Body of pancreas (tissue), 4 donors: Measurements from ENCODE around the gene CALHM4. TPM values are rescaled to one million over a fixed set of nuclear protein-coding genes. Genes with fewer than 3 reads are reported as not detected.

ENCODE experiments used
- ATAC-seq: fragments of 150-250 bp; one replicate; pipeline ENCODE4 v1.9.1; 2016
- DNase-seq, 4 donors: peaks; one replicate each; pipeline ENCODE4 v3.0.0-alpha.2; 2019
- H3K27ac ChIP-seq, 4 donors: fragments of 200-600 bp; sonication (generic); 1 replicate in 3 of 4; 2 replicates in 1 of 4; pipeline versions ENCODE4 v1.5.1 to v1.6.1; 2016 to 2019; ENCODE audit warnings: mild to moderate bottlenecking in 1 of 4, mixed read lengths in 1 of 4, moderate library complexity in 1 of 4
- H3K27me3 ChIP-seq, 2 donors: fragments of 200-600 bp; sonication (generic); one replicate each; pipeline ENCODE4 v1.6.0; 2016; ENCODE audit warnings: mild to moderate bottlenecking in 1 of 2
- H3K36me3 ChIP-seq, 2 donors: fragments of 200-600 bp; sonication (generic); replicated peaks in 1 of 2; 2 replicates each; pipeline ENCODE4 v1.5.1; 2016; ENCODE audit warnings: low read depth in 2 of 2; ENCODE audit not compliant: insufficient read depth in 1 of 2
- H3K4me1 ChIP-seq: fragments of 200-600 bp; sonication (generic); one replicate; pipeline ENCODE4 v1.6.0; 2016
- H3K4me3 ChIP-seq, 2 donors: fragments of 200-600 bp; sonication (generic); 1 replicate in 1 of 2; 2 replicates in 1 of 2; pipeline ENCODE4 v1.5.1; 2016 to 2019
- H3K9me3 ChIP-seq, 3 donors: fragments of 200-600 bp; sonication (generic); 1 replicate in 2 of 3; 2 replicates in 1 of 3; pipeline ENCODE4 v1.5.1; 2016
- POLR2A ChIP-seq, 3 donors: fragments of 450-650 bp; IDR thresholded peaks; one replicate each; pipeline ENCODE4 v1.6.1; 2016; ENCODE audit warnings: antibody characterized with exemption in 3 of 3, mild to moderate bottlenecking in 2 of 3
- WGBS, 2 donors: methylation state at CpG; one replicate each; pipeline ENCODE4 v1.1.5; 2017; 5-methylcytosine and 5-hydroxymethylcytosine counted together
- intact Hi-C: fragments of 100-400 bp; cut with DNase I; formaldehyde crosslinking; loops from one replicate; pipeline ENCODE4 v1.15.1; 2023
- total RNA-seq, 2 donors: library from RNA; depleted of rRNA; stranded (reverse); fragments of >200 nt; gene quantifications; one replicate each; pipeline ENCODE4 v1.1.0, GENCODE V29; 2016
- TF ChIP-seq, protein P1 (sequence below), 7 experiments: fragments of 450-650 bp in 4 of 7; fragments of 200-600 bp in 3 of 7; sonication (generic) in 3 of 7; IDR thresholded peaks; one replicate each; pipeline ENCODE4 v1.5.1; 2016 to 2019; ENCODE audit warnings: antibody characterized with exemption in 7 of 7

Gene CALHM4
- total RNA-seq, 2 donors from 2014 or later, result not detected

DNA sequence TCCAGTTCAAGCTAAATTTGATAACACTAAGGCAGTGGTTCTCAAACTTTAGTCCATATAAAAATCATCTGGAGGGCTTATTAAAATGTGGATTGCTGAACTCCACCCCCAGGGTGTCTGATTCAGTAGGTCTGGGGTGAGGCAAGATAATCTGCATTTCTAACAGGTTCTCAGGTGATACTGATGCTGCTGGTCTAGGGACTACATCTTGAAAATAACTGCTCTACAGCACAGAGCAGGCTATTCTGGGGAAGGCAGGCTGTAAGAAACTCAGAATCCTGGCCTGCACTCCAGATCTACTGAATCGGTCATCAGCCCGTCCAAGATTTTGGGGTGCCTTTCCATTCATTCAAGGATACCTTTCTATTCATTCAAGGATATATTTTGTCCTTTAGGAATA, 30.7 kb upstream of the CALHM4 start:
- Histone ChIP-seq H3K36me3 (no peaks in the 10 kb centered on the region), H3K27me3 (no peaks in the 10 kb centered on the region), H3K9me3 (no peaks in the 10 kb centered on the region), H3K4me1 (no peaks in the 10 kb centered on the region), H3K27ac (no peak overlapping the region), H3K4me3 (no peak overlapping the region)
- intact Hi-C loops, result loop anchor here (10.0 kb wide), 1 partner anchor 238 kb away; no protein-coding TSS in a partner anchor
- TF ChIP-seq, protein P1, sequence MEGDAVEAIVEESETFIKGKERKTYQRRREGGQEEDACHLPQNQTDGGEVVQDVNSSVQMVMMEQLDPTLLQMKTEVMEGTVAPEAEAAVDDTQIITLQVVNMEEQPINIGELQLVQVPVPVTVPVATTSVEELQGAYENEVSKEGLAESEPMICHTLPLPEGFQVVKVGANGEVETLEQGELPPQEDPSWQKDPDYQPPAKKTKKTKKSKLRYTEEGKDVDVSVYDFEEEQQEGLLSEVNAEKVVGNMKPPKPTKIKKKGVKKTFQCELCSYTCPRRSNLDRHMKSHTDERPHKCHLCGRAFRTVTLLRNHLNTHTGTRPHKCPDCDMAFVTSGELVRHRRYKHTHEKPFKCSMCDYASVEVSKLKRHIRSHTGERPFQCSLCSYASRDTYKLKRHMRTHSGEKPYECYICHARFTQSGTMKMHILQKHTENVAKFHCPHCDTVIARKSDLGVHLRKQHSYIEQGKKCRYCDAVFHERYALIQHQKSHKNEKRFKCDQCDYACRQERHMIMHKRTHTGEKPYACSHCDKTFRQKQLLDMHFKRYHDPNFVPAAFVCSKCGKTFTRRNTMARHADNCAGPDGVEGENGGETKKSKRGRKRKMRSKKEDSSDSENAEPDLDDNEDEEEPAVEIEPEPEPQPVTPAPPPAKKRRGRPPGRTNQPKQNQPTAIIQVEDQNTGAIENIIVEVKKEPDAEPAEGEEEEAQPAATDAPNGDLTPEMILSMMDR (IDR thresholded peaks at IDR 0.05), result no peak
- no peak for TF ChIP-seq POLR2A (IDR thresholded peaks at IDR 0.05)
- WGBS, 2 donors, result 73 to 74% methylated on average over 2 of the region's 2 CpGs
- DNase-seq, result no peak
- no peak for ATAC-seq

- Histone ChIP-seq H3K4me1 (no peaks in the 10 kb centered on the region), H3K9me3 (no peaks in the 10 kb centered on the region), H3K4me3 (no peak overlapping the region), H3K36me3 (no peaks in the 10 kb centered on the region), H3K27me3 (no peaks in the 10 kb centered on the region), H3K27ac (no peak overlapping the region)
- ATAC-seq (no peak), DNase-seq (no peak)
- WGBS, 2 donors, result 74% methylated on average over 2 of the region's 2 CpGs
- TF ChIP-seq, protein P1 (IDR thresholded peaks at IDR 0.05), result no peak
- no peak for TF ChIP-seq POLR2A (IDR thresholded peaks at IDR 0.05)
- intact Hi-C loops, result loop anchor here (10.0 kb wide), 1 partner anchor 239 kb away; no protein-coding TSS in a partner anchor
Observed at GRCh38 chr6:116524236-116524635, 29.3 kb upstream of the CALHM4 start.

- 74 to 78% methylated on average over 1 of the region's 1 CpG for WGBS, 2 donors
Observed at GRCh38 chr6:116528133-116528532, 25.4 kb upstream of the CALHM4 start.

DNA sequence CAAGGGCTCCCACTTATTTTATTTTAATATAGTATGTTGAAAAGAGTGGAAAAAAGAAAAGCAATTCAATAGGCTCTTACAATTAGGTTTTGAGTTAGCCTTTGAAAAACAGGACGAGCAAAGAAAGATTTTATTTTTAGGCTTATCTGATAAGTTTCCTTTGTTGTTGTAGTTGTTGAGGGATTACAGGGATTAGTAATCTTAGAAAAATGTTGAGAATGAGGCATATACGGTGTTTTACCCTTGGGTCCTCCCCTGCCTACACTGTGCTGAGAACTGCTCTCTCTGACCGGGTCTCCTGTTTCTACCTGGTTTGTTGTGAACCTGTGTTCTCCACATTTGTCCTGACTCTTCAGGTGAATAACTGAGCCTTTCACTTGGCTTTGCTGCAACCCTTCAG, 24.8 kb upstream of the CALHM4 start:
- no peak overlapping the region for H3K27ac ChIP-seq
- peaks cover 0 to 3% of the 10 kb centered on the region in 2 donors for H3K27me3 ChIP-seq
- no peaks in the 10 kb centered on the region for H3K36me3 ChIP-seq
- intact Hi-C loops, result loop anchor here (10.0 kb wide), 1 partner anchor 244 kb away; no protein-coding TSS in a partner anchor
- no peak overlapping the region for H3K4me3 ChIP-seq
- no peaks in the 10 kb centered on the region for H3K4me1 ChIP-seq
- no peak for DNase-seq
- H3K9me3 ChIP-seq, result no peaks in the 10 kb centered on the region
- WGBS, 2 donors, result 55 to 64% methylated on average over 3 of the region's 3 CpGs
- TF ChIP-seq POLR2A (IDR thresholded peaks at IDR 0.05), result no peak
- TF ChIP-seq, protein P1 (IDR thresholded peaks at IDR 0.05), result no peak
- ATAC-seq, result no peak

More at GRCh38 chr6:116528133-116528532, 25.4 kb upstream of the CALHM4 start:
- Histone ChIP-seq H3K4me1 (no peaks in the 10 kb centered on the region), H3K27ac (no peak overlapping the region), H3K27me3 (peaks cover 0 to 3% of the 10 kb centered on the region in 2 donors), H3K4me3 (no peak overlapping the region), H3K36me3 (no peaks in the 10 kb centered on the region), H3K9me3 (no peaks in the 10 kb centered on the region)
- ATAC-seq (no peak), DNase-seq (no peak)
- intact Hi-C loops, result loop anchor here (10.0 kb wide), 1 partner anchor 243 kb away; no protein-coding TSS in a partner anchor
- TF ChIP-seq, protein P1 (IDR thresholded peaks at IDR 0.05), result no peak
- TF ChIP-seq POLR2A (IDR thresholded peaks at IDR 0.05), result no peak
